BJ (cell line): ENCODE data around the gene SINHCAF. TPM values are rescaled to one million over a fixed set of nuclear protein-coding genes. Genes with fewer than 3 reads are reported as not detected.
"Not testable (repeated sequence)": the region's sequence is repeated elsewhere in the genome, so short reads cannot be mapped to it uniquely, and the experiment has no call there.

Source experiments
- CTCF ChIA-PET: fragments of 350-600 bp; formaldehyde crosslinking; extraction: SDS; loops from one replicate; lab custom pipeline; 2021; ENCODE audit warnings: antibody characterized with exemption, inconsistent platforms; lab: Yijun Ruan, JAX
- POLR2A ChIA-PET: fragments of 300-600 bp; sonication (Branson Sonifier 250); formaldehyde crosslinking; extraction: SDS; loops from one replicate; lab custom pipeline; 2021; ENCODE audit warnings: antibody characterized with exemption; lab: Charles Lee
- DNase-seq: peaks from one replicate; pipeline ENCODE4 v3.0.0-alpha.2; 2011; ENCODE audit warnings: low read depth
- H3K27me3 ChIP-seq: 2 replicates; pipeline ENCODE4 v1.6.0; 2011; ENCODE audit warnings: low read length; ENCODE audit not compliant: control insufficient read depth, insufficient read depth
- H3K36me3 ChIP-seq: 2 replicates; pipeline ENCODE4 v1.5.1; 2011; ENCODE audit warnings: low read length; ENCODE audit not compliant: control insufficient read depth, insufficient read depth
- H3K4me3 ChIP-seq: 2 replicates; pipeline ENCODE4 v1.5.1; 2011; ENCODE audit warnings: low read depth, mild to moderate bottlenecking, control low read depth, low read length
- polyA plus RNA-seq: library from polyadenylated mRNA; depleted of rRNA; stranded (reverse); fragments of >200 nt; gene quantifications from 2 replicates; pipeline ENCODE4 v1.2.3, GENCODE V29; 2011
- TF ChIP-seq, protein P1 (sequence below): IDR thresholded peaks from 2 replicates; pipeline ENCODE4 v1.5.1; 2011; ENCODE audit warnings: low read depth, mild to moderate bottlenecking, control low read depth, inconsistent platforms, low read length, moderate library complexity; ENCODE audit not compliant: insufficient read depth

SINHCAF gene
- polyA plus RNA-seq, 1 experiment, result 6.6 TPM

DNA sequence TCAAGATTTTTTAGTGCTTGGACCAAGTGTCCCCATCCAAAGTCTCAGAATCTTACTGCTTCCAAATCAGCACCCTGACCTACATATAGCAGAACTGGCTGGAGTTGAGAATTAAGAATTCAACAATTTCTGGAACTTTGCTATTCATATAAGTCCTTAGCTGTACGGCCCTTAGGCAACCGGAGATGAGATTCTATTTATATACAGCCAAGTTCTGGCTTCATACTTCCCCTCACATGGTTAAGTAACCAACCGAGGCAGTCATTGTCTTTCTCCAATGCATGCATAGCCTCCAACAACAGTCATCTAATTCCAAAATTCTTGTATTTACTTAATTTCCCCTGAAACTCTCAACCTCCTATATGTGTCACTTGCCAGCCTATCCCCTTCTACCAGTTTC, 76.6 kb downstream of the SINHCAF start:
- H3K4me3 ChIP-seq, result no peak overlapping the region
- CTCF ChIA-PET, result interaction anchor here (0.9 to 3.4 kb wide), 3 partner anchors 11 to 154 kb away, joined by 4 to 35 read pairs (median 12); no protein-coding TSS in a partner anchor
- H3K36me3 ChIP-seq, result no peaks in the 10 kb centered on the region
- POLR2A ChIA-PET, result no interaction called here
- TF ChIP-seq, protein P1, sequence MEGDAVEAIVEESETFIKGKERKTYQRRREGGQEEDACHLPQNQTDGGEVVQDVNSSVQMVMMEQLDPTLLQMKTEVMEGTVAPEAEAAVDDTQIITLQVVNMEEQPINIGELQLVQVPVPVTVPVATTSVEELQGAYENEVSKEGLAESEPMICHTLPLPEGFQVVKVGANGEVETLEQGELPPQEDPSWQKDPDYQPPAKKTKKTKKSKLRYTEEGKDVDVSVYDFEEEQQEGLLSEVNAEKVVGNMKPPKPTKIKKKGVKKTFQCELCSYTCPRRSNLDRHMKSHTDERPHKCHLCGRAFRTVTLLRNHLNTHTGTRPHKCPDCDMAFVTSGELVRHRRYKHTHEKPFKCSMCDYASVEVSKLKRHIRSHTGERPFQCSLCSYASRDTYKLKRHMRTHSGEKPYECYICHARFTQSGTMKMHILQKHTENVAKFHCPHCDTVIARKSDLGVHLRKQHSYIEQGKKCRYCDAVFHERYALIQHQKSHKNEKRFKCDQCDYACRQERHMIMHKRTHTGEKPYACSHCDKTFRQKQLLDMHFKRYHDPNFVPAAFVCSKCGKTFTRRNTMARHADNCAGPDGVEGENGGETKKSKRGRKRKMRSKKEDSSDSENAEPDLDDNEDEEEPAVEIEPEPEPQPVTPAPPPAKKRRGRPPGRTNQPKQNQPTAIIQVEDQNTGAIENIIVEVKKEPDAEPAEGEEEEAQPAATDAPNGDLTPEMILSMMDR, result no peak
- H3K27me3 ChIP-seq, result no peaks in the 10 kb centered on the region
- no peak for DNase-seq

DNA sequence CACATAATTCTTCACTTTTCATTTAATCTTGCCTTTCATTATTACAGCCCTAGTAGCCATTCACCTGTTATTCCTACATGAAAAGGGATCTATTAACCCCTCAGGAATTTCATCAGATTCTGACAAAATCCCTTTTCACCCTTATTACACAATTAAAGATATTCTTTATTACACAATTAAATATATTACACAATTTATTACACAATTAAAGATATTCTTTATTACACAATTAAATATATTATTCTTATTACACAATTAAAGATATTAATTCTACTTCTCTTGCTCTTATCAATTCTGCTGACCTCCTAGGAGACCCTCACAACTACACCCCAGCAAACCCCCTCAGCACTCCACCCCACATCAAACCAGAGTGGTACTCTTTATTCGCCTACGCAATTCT, 77.1 kb downstream of the SINHCAF start:
- ChIA-PET POLR2A (no interaction called here), CTCF (interaction anchor here (0.9 to 3.4 kb wide), 3 partner anchors 13 to 154 kb away, joined by 4 to 35 read pairs (median 5); no protein-coding TSS in a partner anchor)
- no peak for DNase-seq
- no peaks in the 10 kb centered on the region for H3K27me3 ChIP-seq
- H3K36me3 ChIP-seq, result no peaks in the 10 kb centered on the region
- TF ChIP-seq, protein P1, result no peak
- no peak overlapping the region for H3K4me3 ChIP-seq

DNA sequence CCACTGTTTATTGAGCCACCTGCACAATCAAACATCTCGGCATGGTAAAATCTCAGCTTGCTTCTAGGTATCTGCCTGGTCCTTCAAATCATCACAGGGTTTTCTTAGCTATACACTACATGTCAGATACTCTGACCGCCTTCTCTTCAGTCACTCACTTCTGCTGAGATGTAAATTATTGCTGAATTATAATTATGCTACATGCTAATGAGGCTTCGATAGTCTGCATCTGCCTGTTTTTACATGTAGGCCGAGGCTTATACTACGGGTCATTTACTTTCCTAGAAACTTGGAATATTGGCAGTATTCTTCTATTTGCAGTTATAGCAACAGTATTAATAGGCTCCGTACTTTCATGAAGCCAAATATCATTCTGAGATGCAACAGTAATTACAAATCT, 77.6 kb downstream of the SINHCAF start:
- TF ChIP-seq, protein P1, result no peak
- H3K4me3 ChIP-seq, result no peak overlapping the region
- no peaks in the 10 kb centered on the region for H3K36me3 ChIP-seq
- ChIA-PET CTCF (interaction anchor here (1.4 kb wide), 1 partner anchor 13 kb away, joined by 5 read pairs; no protein-coding TSS in a partner anchor), POLR2A (no interaction called here)
- no peak for DNase-seq
- H3K27me3 ChIP-seq, result no peaks in the 10 kb centered on the region

DNA sequence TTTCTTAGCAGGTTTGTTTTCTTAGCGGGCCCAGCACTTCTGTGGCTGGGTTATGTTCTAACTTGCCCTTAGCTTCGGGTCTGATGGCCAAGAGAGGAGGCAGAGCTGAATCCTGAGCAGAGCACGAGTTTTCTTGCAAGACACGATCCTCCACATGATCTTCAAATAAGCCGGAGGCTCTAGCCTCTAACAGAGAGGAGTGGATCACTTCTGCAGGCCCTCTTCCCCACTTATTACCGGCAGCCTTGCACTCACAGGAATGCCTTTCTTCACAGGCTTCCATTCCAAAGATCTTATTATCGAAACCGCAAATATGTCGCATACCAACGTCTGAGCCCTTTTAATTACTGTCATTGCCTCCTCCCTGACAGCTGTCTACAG, 79.5 kb downstream of the SINHCAF start:
- CTCF ChIA-PET, result no interaction called here

DNA sequence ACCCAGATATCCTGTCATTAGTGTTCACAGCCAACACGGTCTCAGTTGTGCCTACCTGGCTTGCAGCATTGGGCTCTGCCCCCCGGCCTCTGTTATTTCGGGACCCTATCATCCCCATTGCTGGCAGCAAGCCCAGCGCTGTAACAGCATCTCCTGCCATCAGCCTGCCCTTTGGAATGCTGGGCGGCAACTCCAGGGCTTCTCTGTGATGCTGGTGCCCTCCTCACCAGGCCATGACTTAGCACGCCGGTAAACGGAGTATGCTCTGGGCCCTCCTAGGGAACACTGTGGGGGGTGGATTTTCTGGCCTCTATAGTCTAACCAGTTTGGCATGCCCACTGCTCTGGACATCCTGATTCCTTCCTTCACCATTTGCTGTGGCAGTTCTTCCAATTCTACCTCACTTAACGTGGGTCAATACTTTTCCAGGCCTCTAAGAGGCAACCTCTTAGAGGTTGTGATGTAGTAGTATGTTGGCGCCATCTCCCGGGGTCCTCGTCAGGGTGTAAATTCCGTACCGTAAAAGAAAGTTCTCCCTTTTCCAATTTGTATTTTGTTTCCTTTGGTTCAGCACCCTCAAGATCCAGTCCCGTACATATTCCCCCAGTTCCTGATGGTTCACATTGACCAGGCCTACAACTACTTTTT, 80.0 kb downstream of the SINHCAF start:
- ChIA-PET POLR2A (no interaction called here), CTCF (no interaction called here)
- no peak overlapping the region for H3K4me3 ChIP-seq
- no peaks in the 10 kb centered on the region for H3K36me3 ChIP-seq
- no peaks in the 10 kb centered on the region for H3K27me3 ChIP-seq
- TF ChIP-seq, protein P1, result no peak
- no peak for DNase-seq

More for the DNA sequence above, 79.5 kb downstream of the SINHCAF start:
- Histone ChIP-seq H3K4me3 (no peak overlapping the region), H3K27me3 (no peaks in the 10 kb centered on the region), H3K36me3 (no peaks in the 10 kb centered on the region)
- POLR2A ChIA-PET, result no interaction called here
- TF ChIP-seq, protein P1, result no peak
- no peak for DNase-seq

DNA sequence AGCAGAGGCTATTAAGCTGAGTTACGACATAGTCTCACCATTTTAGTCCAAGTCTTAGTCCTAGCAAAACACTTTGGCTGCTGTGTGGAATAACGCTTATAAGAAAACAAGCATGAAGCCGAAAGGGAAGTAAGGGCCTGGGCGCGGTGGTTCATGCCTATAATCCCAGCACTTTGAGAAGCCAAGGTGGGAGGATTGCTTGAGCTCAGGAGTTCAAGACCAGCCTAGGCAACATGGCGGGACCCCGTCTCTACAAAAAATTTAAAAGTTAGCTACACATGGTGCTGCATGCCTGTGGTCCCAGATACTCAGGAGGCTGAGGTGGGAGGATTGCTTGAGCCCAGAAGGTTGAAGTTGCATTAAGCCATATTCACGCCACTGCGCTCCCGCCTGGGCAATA, 83.5 kb downstream of the SINHCAF start:
- POLR2A ChIA-PET, DNase-seq, H3K27me3 ChIP-seq, H3K4me3 ChIP-seq, H3K36me3 ChIP-seq: not testable (repeated sequence)
- CTCF ChIA-PET, result interaction anchor here (1.4 to 9.0 kb wide), 3 partner anchors 9 to 396 kb away, joined by 4 to 82 read pairs (median 6); no protein-coding TSS in a partner anchor
